ENCODE results near the gene EFCC1.

Gene EFCC1

GRCh38 chr3:129028866-129029265 lies 27.8 kb downstream of the EFCC1 start:
- Histone ChIP-seq H3K4me3 (ENCODE audit: control insufficient read depth in 1 of 7, extremely low read depth in 1 of 7, insufficient read depth in 4 of 7, low read depth in 2 of 7, low read length in 6 of 7) (no peak overlapping the region), H3K9me3 (ENCODE audit: control extremely low read depth in 1 of 5, control insufficient read depth in 4 of 5, insufficient read depth in 2 of 5, low read depth in 1 of 5, low read length in 4 of 5) (no peaks in the 10 kb centered on the region), H3K36me3 (ENCODE audit: control insufficient read depth in 4 of 4, insufficient read depth in 4 of 4, low read length in 3 of 4) (peaks cover 0 to 18% (median 12%) of the 10 kb centered on the region in 4 experiments), H3K27ac (ENCODE audit: insufficient read depth in 1 of 2, low read depth in 1 of 2, low read length in 2 of 2, poor library complexity in 1 of 2, severe bottlenecking in 2 of 2) (no peak overlapping the region), H3K4me1 (ENCODE audit: control extremely low read depth in 1 of 4, control insufficient read depth in 4 of 4, insufficient read depth in 4 of 4, low read length in 3 of 4) (peaks cover 0 to 18% (median 15%) of the 10 kb centered on the region in 4 experiments), H3K27me3 (replicated peaks in 2 of 5; ENCODE audit: control insufficient read depth in 4 of 5, insufficient read depth in 5 of 5, low read length in 4 of 5) (no peaks in the 10 kb centered on the region)
- POLR2A ChIA-PET: no interaction called here
- 97% methylated on average over 6 of the region's 13 CpGs for WGBS (ENCODE audit: insufficient coverage)
- no peak for DNase-seq
- CTCF ChIA-PET: interaction anchor here (1.1 to 4.8 kb wide), 8 partner anchors 9 to 134 kb away, joined by 3 to 42 read pairs (median 5); partner anchors contain the start of gene GP9

GRCh38 chr3:129030611-129031010 lies 29.5 kb downstream of the EFCC1 start:
- POLR2A ChIA-PET: no interaction called here
- no peaks in the 10 kb centered on the region for H3K27me3 ChIP-seq (replicated peaks in 2 of 5; ENCODE audit: control insufficient read depth in 4 of 5, insufficient read depth in 5 of 5, low read length in 4 of 5)

GRCh38 chr3:129031476-129032215 lies 30.5 kb downstream of the EFCC1 start:
- ChIA-PET POLR2A (no interaction called here), CTCF (interaction anchor here (1.2 to 3.3 kb wide), 6 partner anchors 8 to 27 kb away, joined by 4 to 18 read pairs (median 7); no protein-coding TSS in a partner anchor)

More at GRCh38 chr3:129030611-129031010, 29.5 kb downstream of the EFCC1 start:
- Histone ChIP-seq H3K36me3 (ENCODE audit: control insufficient read depth in 4 of 4, insufficient read depth in 4 of 4, low read length in 3 of 4) (peaks cover 0 to 24% (median 12%) of the 10 kb centered on the region in 4 experiments), H3K4me3 (ENCODE audit: control insufficient read depth in 1 of 7, extremely low read depth in 1 of 7, insufficient read depth in 4 of 7, low read depth in 2 of 7, low read length in 6 of 7) (no peak overlapping the region), H3K27ac (ENCODE audit: insufficient read depth in 1 of 2, low read depth in 1 of 2, low read length in 2 of 2, poor library complexity in 1 of 2, severe bottlenecking in 2 of 2) (no peak overlapping the region), H3K4me1 (ENCODE audit: control extremely low read depth in 1 of 4, control insufficient read depth in 4 of 4, insufficient read depth in 4 of 4, low read length in 3 of 4) (peaks cover 0 to 32% (median 26%) of the 10 kb centered on the region in 4 experiments), H3K9me3 (ENCODE audit: control extremely low read depth in 1 of 5, control insufficient read depth in 4 of 5, insufficient read depth in 2 of 5, low read depth in 1 of 5, low read length in 4 of 5) (no peaks in the 10 kb centered on the region)
- CTCF ChIA-PET: interaction anchor here (1.0 to 3.3 kb wide), 8 partner anchors 9 to 60 kb away, joined by 3 to 18 read pairs (median 6); no protein-coding TSS in a partner anchor
- DNase-seq: no peak
- 100% methylated on average over 4 of the region's 4 CpGs for WGBS (ENCODE audit: insufficient coverage)

GRCh38 chr3:129032716-129033115 lies 31.6 kb downstream of the EFCC1 start:
- no peak overlapping the region for H3K27ac ChIP-seq (ENCODE audit: insufficient read depth in 1 of 2, low read depth in 1 of 2, low read length in 2 of 2, poor library complexity in 1 of 2, severe bottlenecking in 2 of 2)
- POLR2A ChIA-PET: no interaction called here
- H3K4me1 ChIP-seq (ENCODE audit: control extremely low read depth in 1 of 4, control insufficient read depth in 4 of 4, insufficient read depth in 4 of 4, low read length in 3 of 4): peaks cover 0 to 30% (median 23%) of the 10 kb centered on the region in 4 experiments
- no peaks in the 10 kb centered on the region for H3K27me3 ChIP-seq (replicated peaks in 2 of 5; ENCODE audit: control insufficient read depth in 4 of 5, insufficient read depth in 5 of 5, low read length in 4 of 5)
- WGBS (ENCODE audit: insufficient coverage): 94% methylated on average over 9 of the region's 14 CpGs
- no peak for DNase-seq
- CTCF ChIA-PET: interaction anchor here (1.2 to 2.9 kb wide), 3 partner anchors 16 to 20 kb away, joined by 3 to 13 read pairs (median 5); no protein-coding TSS in a partner anchor
- H3K36me3 ChIP-seq (ENCODE audit: control insufficient read depth in 4 of 4, insufficient read depth in 4 of 4, low read length in 3 of 4): peaks cover 0 to 25% (median 12%) of the 10 kb centered on the region in 4 experiments
- H3K9me3 ChIP-seq (ENCODE audit: control extremely low read depth in 1 of 5, control insufficient read depth in 4 of 5, insufficient read depth in 2 of 5, low read depth in 1 of 5, low read length in 4 of 5): no peaks in the 10 kb centered on the region
- H3K4me3 ChIP-seq (ENCODE audit: control insufficient read depth in 1 of 7, extremely low read depth in 1 of 7, insufficient read depth in 4 of 7, low read depth in 2 of 7, low read length in 6 of 7): no peak overlapping the region

More at GRCh38 chr3:129031476-129032215, 30.5 kb downstream of the EFCC1 start:
- peaks cover 0 to 33% (median 29%) of the 10 kb centered on the region in 4 experiments for H3K4me1 ChIP-seq (ENCODE audit: control extremely low read depth in 1 of 4, control insufficient read depth in 4 of 4, insufficient read depth in 4 of 4, low read length in 3 of 4)
- no peak overlapping the region for H3K4me3 ChIP-seq (ENCODE audit: control insufficient read depth in 1 of 7, extremely low read depth in 1 of 7, insufficient read depth in 4 of 7, low read depth in 2 of 7, low read length in 6 of 7)
- H3K27me3 ChIP-seq (replicated peaks in 2 of 5; ENCODE audit: control insufficient read depth in 4 of 5, insufficient read depth in 5 of 5, low read length in 4 of 5): no peaks in the 10 kb centered on the region
- DNase-seq: no peak
- no peak overlapping the region for H3K27ac ChIP-seq (ENCODE audit: insufficient read depth in 1 of 2, low read depth in 1 of 2, low read length in 2 of 2, poor library complexity in 1 of 2, severe bottlenecking in 2 of 2)
- WGBS (ENCODE audit: insufficient coverage): 90% methylated on average over 8 of the region's 10 CpGs
- peaks cover 0 to 25% (median 12%) of the 10 kb centered on the region in 4 experiments for H3K36me3 ChIP-seq (ENCODE audit: control insufficient read depth in 4 of 4, insufficient read depth in 4 of 4, low read length in 3 of 4)
- H3K9me3 ChIP-seq (ENCODE audit: control extremely low read depth in 1 of 5, control insufficient read depth in 4 of 5, insufficient read depth in 2 of 5, low read depth in 1 of 5, low read length in 4 of 5): no peaks in the 10 kb centered on the region

- no peaks in the 10 kb centered on the region for H3K9me3 ChIP-seq (ENCODE audit: control extremely low read depth in 1 of 5, control insufficient read depth in 4 of 5, insufficient read depth in 2 of 5, low read depth in 1 of 5, low read length in 4 of 5)
- ChIA-PET CTCF (interaction anchor here (1.2 to 2.9 kb wide), 3 partner anchors 13 to 21 kb away, joined by 3 to 13 read pairs (median 3); no protein-coding TSS in a partner anchor), POLR2A (no interaction called here)
- 100% methylated on average over 3 of the region's 7 CpGs for WGBS (ENCODE audit: insufficient coverage)
- H3K4me3 ChIP-seq (ENCODE audit: control insufficient read depth in 1 of 7, extremely low read depth in 1 of 7, insufficient read depth in 4 of 7, low read depth in 2 of 7, low read length in 6 of 7): no peak overlapping the region
- H3K4me1 ChIP-seq (ENCODE audit: control extremely low read depth in 1 of 4, control insufficient read depth in 4 of 4, insufficient read depth in 4 of 4, low read length in 3 of 4): peaks cover 0 to 30% (median 23%) of the 10 kb centered on the region in 4 experiments
- H3K27me3 ChIP-seq (replicated peaks in 2 of 5; ENCODE audit: control insufficient read depth in 4 of 5, insufficient read depth in 5 of 5, low read length in 4 of 5): no peaks in the 10 kb centered on the region
- H3K27ac ChIP-seq (ENCODE audit: insufficient read depth in 1 of 2, low read depth in 1 of 2, low read length in 2 of 2, poor library complexity in 1 of 2, severe bottlenecking in 2 of 2): no peak overlapping the region
- no peak for DNase-seq
- H3K36me3 ChIP-seq (ENCODE audit: control insufficient read depth in 4 of 4, insufficient read depth in 4 of 4, low read length in 3 of 4): peaks cover 0 to 25% (median 12%) of the 10 kb centered on the region in 4 experiments
These were observed 32.0 kb downstream of the EFCC1 start for GRCh38 chr3:129033151-129033550.

- ChIA-PET CTCF (interaction anchor here (0.8 to 2.9 kb wide), 5 partner anchors 8 to 63 kb away, joined by 3 to 13 read pairs (median 3); no protein-coding TSS in a partner anchor), POLR2A (no interaction called here)
- no peak for DNase-seq
- H3K4me1 ChIP-seq (ENCODE audit: control extremely low read depth in 1 of 4, control insufficient read depth in 4 of 4, insufficient read depth in 4 of 4, low read length in 3 of 4): peaks cover 0 to 30% (median 23%) of the 10 kb centered on the region in 4 experiments
- H3K4me3 ChIP-seq (ENCODE audit: control insufficient read depth in 1 of 7, extremely low read depth in 1 of 7, insufficient read depth in 4 of 7, low read depth in 2 of 7, low read length in 6 of 7): no peak overlapping the region
- no peaks in the 10 kb centered on the region for H3K9me3 ChIP-seq (ENCODE audit: control extremely low read depth in 1 of 5, control insufficient read depth in 4 of 5, insufficient read depth in 2 of 5, low read depth in 1 of 5, low read length in 4 of 5)
- peaks cover 0 to 25% (median 12%) of the 10 kb centered on the region in 4 experiments for H3K36me3 ChIP-seq (ENCODE audit: control insufficient read depth in 4 of 4, insufficient read depth in 4 of 4, low read length in 3 of 4)
- no peaks in the 10 kb centered on the region for H3K27me3 ChIP-seq (replicated peaks in 2 of 5; ENCODE audit: control insufficient read depth in 4 of 5, insufficient read depth in 5 of 5, low read length in 4 of 5)
- H3K27ac ChIP-seq (ENCODE audit: insufficient read depth in 1 of 2, low read depth in 1 of 2, low read length in 2 of 2, poor library complexity in 1 of 2, severe bottlenecking in 2 of 2): no peak overlapping the region
- WGBS (ENCODE audit: insufficient coverage): 95% methylated on average over 9 of the region's 12 CpGs
These were observed 32.7 kb downstream of the EFCC1 start for GRCh38 chr3:129033633-129034321.
